Small intestine (tissue), 7 donors: ENCODE data around the gene ERC2. TPM values are rescaled to one million over a fixed set of nuclear protein-coding genes. Genes with fewer than 3 reads are reported as not detected.

Experiments used
- DNase-seq, 2 donors: peaks; one replicate each; pipeline versions ENCODE4 v3.0.0 to v3.0.0-alpha.2; 2013
- FAIRE-seq: peaks from 2 replicates; lab custom pipeline; 2012; peaks lifted over from hg19 to GRCh38; lab: Jason Lieb, UNC
- H3K27ac ChIP-seq, 3 donors: one replicate each; pipeline ENCODE4 v1.5.1; 2013; ENCODE audit warnings: low read length in 2 of 3, mild to moderate bottlenecking in 2 of 3, control low read depth in 1 of 3, inconsistent platforms in 1 of 3, low read depth in 1 of 3, moderate library complexity in 1 of 3
- H3K27me3 ChIP-seq, 3 donors: one replicate each; pipeline ENCODE4 v1.6.1; 2013; ENCODE audit warnings: low read length in 3 of 3, inconsistent platforms in 1 of 3; ENCODE audit not compliant: control insufficient read depth in 3 of 3, insufficient read depth in 3 of 3
- H3K36me3 ChIP-seq, 3 donors: one replicate each; pipeline ENCODE4 v1.6.1; 2013; ENCODE audit warnings: low read length in 3 of 3, inconsistent platforms in 1 of 3, low read depth in 1 of 3, mild to moderate bottlenecking in 1 of 3, moderate library complexity in 1 of 3; ENCODE audit not compliant: control insufficient read depth in 3 of 3, insufficient read depth in 2 of 3
- H3K4me1 ChIP-seq, 3 donors: one replicate each; pipeline ENCODE4 v1.6.1; 2013; ENCODE audit warnings: low read length in 2 of 3, inconsistent platforms in 1 of 3, low read depth in 1 of 3, mild to moderate bottlenecking in 1 of 3, moderate library complexity in 1 of 3; ENCODE audit not compliant: control insufficient read depth in 3 of 3, insufficient read depth in 2 of 3
- H3K4me3 ChIP-seq, 3 donors: one replicate each; pipeline ENCODE4 v1.5.1; 2013; ENCODE audit warnings: low read length in 3 of 3, control low read depth in 1 of 3, inconsistent platforms in 1 of 3, low read depth in 1 of 3, mild to moderate bottlenecking in 1 of 3, moderate library complexity in 1 of 3
- H3K9me3 ChIP-seq, 2 donors: one replicate each; pipeline ENCODE4 v1.6.1; 2013; ENCODE audit warnings: low read depth in 1 of 2, low read length in 1 of 2; ENCODE audit not compliant: control insufficient read depth in 2 of 2, insufficient read depth in 1 of 2
- WGBS, 3 donors: extraction: QIAGEN DNeasy Blood & Tissue Kit; methylation state at CpG; one replicate each; pipeline ENCODE4 v1.1.7; 2013; 5-methylcytosine and 5-hydroxymethylcytosine counted together
- polyA plus RNA-seq, 4 donors: library from polyadenylated mRNA; stranded (reverse) in 3 of 4; unstranded in 1 of 4; fragments of 200-250 nt in 3 of 4; fragments of 120-200 nt in 1 of 4; gene quantifications; one replicate each; pipeline versions ENCODE4 v1.2.1 to v1.2.3, GENCODE V29; 2013
- donor health status: healthy with polysubstance abuse.
- donor health status: control.
- donor health status: control.
- donor health status: Bipolar disorder and iron deficiency.
- donor health status: healthy.

Gene ERC2
- polyA plus RNA-seq, 4 donors = 0.73 to 2.0 TPM; not detected in 2

- no peak for FAIRE-seq
- no peak overlapping the region for H3K4me3 ChIP-seq
- WGBS, 3 donors = 53 to 63% (median 58%) methylated on average over 3 of the region's 3 CpGs
- no peaks in the 10 kb centered on the region for H3K4me1 ChIP-seq
- H3K9me3 ChIP-seq = peaks cover 0 to 3% of the 10 kb centered on the region in 2 donors
- no peaks in the 10 kb centered on the region for H3K36me3 ChIP-seq
- DNase-seq = no peak
- no peak overlapping the region for H3K27ac ChIP-seq
- no peaks in the 10 kb centered on the region for H3K27me3 ChIP-seq
These were observed 310.4 kb downstream of the ERC2 start for GRCh38 chr3:56157693-56158362.

- 85 to 99% (median 94%) methylated on average over 1 of the region's 1 CpG for WGBS, 3 donors
- H3K9me3 ChIP-seq = no peaks in the 10 kb centered on the region
- FAIRE-seq (no peak), DNase-seq (no peak)
- H3K4me3 ChIP-seq = no peak overlapping the region
- H3K36me3 ChIP-seq = no peaks in the 10 kb centered on the region
- H3K4me1 ChIP-seq = no peaks in the 10 kb centered on the region
- no peaks in the 10 kb centered on the region for H3K27me3 ChIP-seq
- H3K27ac ChIP-seq = no peak overlapping the region
These were observed 314.0 kb downstream of the ERC2 start for GRCh38 chr3:56154297-56154696.

GRCh38 chr3:56147354-56147753 lies 320.9 kb downstream of the ERC2 start:
- DNase-seq = no peak
- H3K27ac ChIP-seq = no peak overlapping the region
- no peak overlapping the region for H3K4me3 ChIP-seq
- WGBS, 3 donors = 45 to 57% (median 54%) methylated on average over 3 of the region's 3 CpGs
- H3K36me3 ChIP-seq = no peaks in the 10 kb centered on the region
- no peaks in the 10 kb centered on the region for H3K4me1 ChIP-seq
- no peaks in the 10 kb centered on the region for H3K9me3 ChIP-seq
- no peaks in the 10 kb centered on the region for H3K27me3 ChIP-seq
- FAIRE-seq = no peak

- 61 to 79% (median 69%) methylated on average over 2 of the region's 2 CpGs for whole genome bisulfite sequencing, 3 donors
- FAIRE-seq = no peak
- no peak overlapping the region for H3K4me3 ChIP-seq
- no peaks in the 10 kb centered on the region for H3K4me1 ChIP-seq
- H3K27ac ChIP-seq = no peak overlapping the region
- no peaks in the 10 kb centered on the region for H3K27me3 ChIP-seq
- no peak for DNase-seq
- H3K36me3 ChIP-seq = no peaks in the 10 kb centered on the region
- H3K9me3 ChIP-seq = no peaks in the 10 kb centered on the region
These were observed 322.9 kb downstream of the ERC2 start for GRCh38 chr3:56145410-56145809.

GRCh38 chr3:56144805-56145204 lies 323.5 kb downstream of the ERC2 start:
- Histone ChIP-seq H3K4me3 (no peak overlapping the region), H3K9me3 (no peaks in the 10 kb centered on the region), H3K27me3 (no peaks in the 10 kb centered on the region), H3K27ac (no peak overlapping the region), H3K36me3 (no peaks in the 10 kb centered on the region), H3K4me1 (no peaks in the 10 kb centered on the region)
- no peak for DNase-seq
- WGBS, 3 donors = 59 to 76% (median 71%) methylated on average over 4 of the region's 4 CpGs
- FAIRE-seq = no peak

GRCh38 chr3:56137415-56137814 lies 330.9 kb downstream of the ERC2 start:
- H3K4me1 ChIP-seq = no peaks in the 10 kb centered on the region
- no peaks in the 10 kb centered on the region for H3K9me3 ChIP-seq
- H3K36me3 ChIP-seq = no peaks in the 10 kb centered on the region
- H3K27me3 ChIP-seq = no peaks in the 10 kb centered on the region
- FAIRE-seq (no peak), DNase-seq (no peak)
- 66 to 79% (median 72%) methylated on average over 1 of the region's 1 CpG for WGBS, 3 donors
- no peak overlapping the region for H3K27ac ChIP-seq
- no peak overlapping the region for H3K4me3 ChIP-seq

- FAIRE-seq = no peak
- H3K4me3 ChIP-seq = no peak overlapping the region
- no peaks in the 10 kb centered on the region for H3K4me1 ChIP-seq
- no peaks in the 10 kb centered on the region for H3K27me3 ChIP-seq
- 13 to 46% (median 19%) methylated on average over 2 of the region's 2 CpGs for WGBS, 3 donors
- H3K27ac ChIP-seq = no peak overlapping the region
- H3K36me3 ChIP-seq = no peaks in the 10 kb centered on the region
- DNase-seq = no peak
- no peaks in the 10 kb centered on the region for H3K9me3 ChIP-seq
These were observed 331.8 kb downstream of the ERC2 start for GRCh38 chr3:56136514-56136913.

GRCh38 chr3:56135941-56136340 lies 332.3 kb downstream of the ERC2 start:
- no peak for DNase-seq
- H3K4me1 ChIP-seq = no peaks in the 10 kb centered on the region
- 52 to 85% (median 80%) methylated on average over 4 of the region's 4 CpGs for WGBS, 3 donors
- no peak overlapping the region for H3K27ac ChIP-seq
- H3K4me3 ChIP-seq = no peak overlapping the region
- no peak for FAIRE-seq
- no peaks in the 10 kb centered on the region for H3K27me3 ChIP-seq
- H3K36me3 ChIP-seq = no peaks in the 10 kb centered on the region
- H3K9me3 ChIP-seq = no peaks in the 10 kb centered on the region

- WGBS, 3 donors = 83 to 94% (median 89%) methylated on average over 2 of the region's 2 CpGs
- H3K4me1 ChIP-seq = no peaks in the 10 kb centered on the region
- H3K27me3 ChIP-seq = no peaks in the 10 kb centered on the region
- no peak overlapping the region for H3K27ac ChIP-seq
- no peak for DNase-seq
- no peaks in the 10 kb centered on the region for H3K36me3 ChIP-seq
- no peak for FAIRE-seq
- no peaks in the 10 kb centered on the region for H3K9me3 ChIP-seq
- no peak overlapping the region for H3K4me3 ChIP-seq
These were observed 334.8 kb downstream of the ERC2 start for GRCh38 chr3:56133423-56133822.
